Ishikawa (cell line): ENCODE results near the gene NXPH2.

Experiments
- CEBPB ChIP-seq: IDR thresholded peaks from 2 replicates; pipeline ENCODE4 v1.6.1; 2012
- CREB1 ChIP-seq: IDR thresholded peaks from 2 replicates; pipeline ENCODE4 v1.6.1; 2012; ENCODE audit warnings: low read depth
- FOXM1 ChIP-seq: IDR thresholded peaks from 2 replicates; pipeline ENCODE4 v1.6.1; 2012; ENCODE audit warnings: low read depth, borderline replicate concordance
- MAX ChIP-seq: IDR thresholded peaks from 2 replicates; pipeline ENCODE4 v1.6.1; 2012
- NFIC ChIP-seq: IDR thresholded peaks from 2 replicates; pipeline ENCODE4 v1.6.1; 2012
- RAD21 ChIP-seq: IDR thresholded peaks from 2 replicates; pipeline ENCODE4 v1.6.1; 2012; ENCODE audit warnings: low read depth
- TAF1 ChIP-seq: IDR thresholded peaks from 2 replicates; pipeline ENCODE4 v1.6.1; 2012; ENCODE audit warnings: low read depth, mild to moderate bottlenecking
- YY1 ChIP-seq: IDR thresholded peaks from 2 replicates; pipeline ENCODE4 v1.6.1; 2012; ENCODE audit warnings: low read depth
- TF ChIP-seq, protein P1 (sequence below): IDR thresholded peaks from 2 replicates; pipeline ENCODE4 v1.6.1; 2012

DNA sequence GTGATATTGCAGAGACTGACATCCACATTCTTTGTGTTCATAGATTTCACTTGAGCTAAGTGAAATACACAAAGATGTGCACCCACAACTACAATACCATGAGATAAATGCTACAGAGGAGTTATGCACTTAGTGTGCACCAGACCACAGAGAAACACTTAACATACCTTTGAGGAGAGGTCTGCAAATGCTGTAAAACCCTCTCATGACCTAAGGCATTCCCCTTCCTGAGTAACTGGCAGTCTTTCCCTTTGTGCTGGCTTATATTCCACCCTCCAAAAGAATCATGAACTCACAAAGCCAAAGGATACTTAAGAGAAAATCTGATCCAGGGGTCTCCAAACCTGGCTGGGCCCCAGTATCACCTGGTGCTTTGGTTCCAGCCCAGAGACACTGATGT, 16.2 kb downstream of the NXPH2 start:
- TF ChIP-seq FOXM1 (no peak), TAF1 (no peak), CEBPB (no peak), RAD21 (no peak), MAX (no peak), CREB1 (no peak), NFIC (no peak), YY1 (no peak)
- TF ChIP-seq, protein P1, sequence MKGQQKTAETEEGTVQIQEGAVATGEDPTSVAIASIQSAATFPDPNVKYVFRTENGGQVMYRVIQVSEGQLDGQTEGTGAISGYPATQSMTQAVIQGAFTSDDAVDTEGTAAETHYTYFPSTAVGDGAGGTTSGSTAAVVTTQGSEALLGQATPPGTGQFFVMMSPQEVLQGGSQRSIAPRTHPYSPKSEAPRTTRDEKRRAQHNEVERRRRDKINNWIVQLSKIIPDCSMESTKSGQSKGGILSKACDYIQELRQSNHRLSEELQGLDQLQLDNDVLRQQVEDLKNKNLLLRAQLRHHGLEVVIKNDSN = no peak
